ENCODE results near the gene MAGOH. TPM values are rescaled to one million over a fixed set of nuclear protein-coding genes. Genes with fewer than 3 reads are reported as not detected.

Gene MAGOH
- total and polyA plus RNA-seq, 7 donors: 15.9 to 103 (median 33.6) TPM

DNA sequence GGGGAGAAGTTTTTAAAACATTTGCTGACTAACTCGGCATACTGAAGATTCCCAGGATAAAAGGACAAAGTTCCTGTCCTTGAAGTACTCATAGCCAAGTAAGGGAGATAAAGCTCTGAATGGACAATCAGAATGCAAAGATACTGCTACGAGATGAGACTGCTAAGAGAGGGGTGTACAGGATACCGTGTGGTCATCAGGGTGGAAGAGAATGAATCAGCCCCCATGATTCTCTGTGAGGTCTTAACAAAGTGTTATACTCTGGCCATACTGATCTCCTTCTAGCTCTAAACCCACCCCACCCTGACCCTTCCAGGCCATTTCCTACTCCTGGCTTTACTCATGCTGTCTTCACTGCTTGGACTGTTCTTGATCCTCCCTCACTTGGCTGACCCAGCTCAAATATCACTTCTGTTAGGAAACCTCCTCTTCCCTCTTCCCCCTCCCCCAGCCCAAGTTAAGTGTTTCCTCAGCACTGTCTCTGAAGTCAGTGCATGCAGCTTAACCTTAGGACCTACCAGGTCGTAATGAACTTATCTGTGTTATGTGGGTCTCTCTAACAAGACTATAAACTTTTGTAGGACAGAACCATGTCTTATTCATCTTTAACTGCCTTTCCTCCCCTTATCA lies 15.8 kb upstream of the MAGOH start:
- Histone ChIP-seq H3K4me3 (no peak overlapping the region), H3K27ac (no peak overlapping the region), H3K4me1 (no peaks in the 10 kb centered on the region), H3K27me3 (ENCODE audit: insufficient read depth in 3 of 3, low read length in 2 of 3) (no peaks in the 10 kb centered on the region), H3K9me3 (no peaks in the 10 kb centered on the region), H3K36me3 (ENCODE audit: insufficient read depth in 1 of 2, low read depth in 1 of 2) (no peaks in the 10 kb centered on the region)
- intact Hi-C loops (cut with DNase I): no loop called here
- TF ChIP-seq, protein P1, sequence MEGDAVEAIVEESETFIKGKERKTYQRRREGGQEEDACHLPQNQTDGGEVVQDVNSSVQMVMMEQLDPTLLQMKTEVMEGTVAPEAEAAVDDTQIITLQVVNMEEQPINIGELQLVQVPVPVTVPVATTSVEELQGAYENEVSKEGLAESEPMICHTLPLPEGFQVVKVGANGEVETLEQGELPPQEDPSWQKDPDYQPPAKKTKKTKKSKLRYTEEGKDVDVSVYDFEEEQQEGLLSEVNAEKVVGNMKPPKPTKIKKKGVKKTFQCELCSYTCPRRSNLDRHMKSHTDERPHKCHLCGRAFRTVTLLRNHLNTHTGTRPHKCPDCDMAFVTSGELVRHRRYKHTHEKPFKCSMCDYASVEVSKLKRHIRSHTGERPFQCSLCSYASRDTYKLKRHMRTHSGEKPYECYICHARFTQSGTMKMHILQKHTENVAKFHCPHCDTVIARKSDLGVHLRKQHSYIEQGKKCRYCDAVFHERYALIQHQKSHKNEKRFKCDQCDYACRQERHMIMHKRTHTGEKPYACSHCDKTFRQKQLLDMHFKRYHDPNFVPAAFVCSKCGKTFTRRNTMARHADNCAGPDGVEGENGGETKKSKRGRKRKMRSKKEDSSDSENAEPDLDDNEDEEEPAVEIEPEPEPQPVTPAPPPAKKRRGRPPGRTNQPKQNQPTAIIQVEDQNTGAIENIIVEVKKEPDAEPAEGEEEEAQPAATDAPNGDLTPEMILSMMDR (IDR thresholded peaks at IDR 0.05): no peak
- no peak for DNase-seq
- ATAC-seq: no peak
- WGBS, 3 donors: 76 to 80% (median 78%) methylated on average over 4 of the region's 4 CpGs

DNA sequence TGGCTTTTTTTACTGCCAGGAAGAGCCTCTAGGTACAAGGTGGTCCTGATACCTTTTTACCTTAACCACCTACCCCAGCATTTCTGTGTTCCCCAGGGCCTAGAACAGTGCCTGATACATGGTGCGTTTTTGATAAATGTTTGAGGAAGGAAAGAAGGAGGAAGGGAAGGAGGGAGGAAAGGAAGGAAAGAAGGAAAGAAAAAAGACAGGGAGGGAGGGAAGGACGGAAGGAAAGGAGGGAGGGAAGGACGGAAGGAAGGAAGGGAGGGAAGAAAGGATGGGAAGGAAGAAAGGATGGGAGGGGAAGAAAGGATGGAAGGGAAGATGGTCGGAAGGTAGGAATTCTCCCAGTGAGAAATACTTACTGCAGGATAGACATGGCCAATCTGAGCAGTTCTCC lies 12.0 kb upstream of the MAGOH start:
- ATAC-seq: no peak
- no peak for DNase-seq
- 77 to 88% (median 86%) methylated on average over 4 of the region's 4 CpGs for WGBS, 3 donors
- TF ChIP-seq, protein P1 (IDR thresholded peaks at IDR 0.05): no peak
- Histone ChIP-seq H3K4me1 (no peaks in the 10 kb centered on the region), H3K4me3 (no peak overlapping the region), H3K9me3 (no peaks in the 10 kb centered on the region), H3K27me3 (ENCODE audit: insufficient read depth in 3 of 3, low read length in 2 of 3) (no peaks in the 10 kb centered on the region), H3K36me3 (ENCODE audit: insufficient read depth in 1 of 2, low read depth in 1 of 2) (no peaks in the 10 kb centered on the region), H3K27ac (no peak overlapping the region)
- intact Hi-C loops (cut with DNase I): no loop called here

- Histone ChIP-seq H3K27me3 (ENCODE audit: insufficient read depth in 3 of 3, low read length in 2 of 3) (peaks cover 0 to 6% (median 0%) of the 10 kb centered on the region in 3 donors), H3K27ac (no peak overlapping the region), H3K4me3 (no peak overlapping the region), H3K4me1 (no peaks in the 10 kb centered on the region), H3K36me3 (ENCODE audit: insufficient read depth in 1 of 2, low read depth in 1 of 2) (no peaks in the 10 kb centered on the region), H3K9me3 (no peaks in the 10 kb centered on the region)
- intact Hi-C loops (cut with DNase I): no loop called here
- no peak for DNase-seq
- WGBS, 3 donors: 34 to 48% (median 45%) methylated on average over 3 of the region's 3 CpGs
- TF ChIP-seq, protein P1 (IDR thresholded peaks at IDR 0.05): no peak
- ATAC-seq: no peak
Measured at GRCh38 chr1:53249706-53250105, 11.4 kb upstream of the MAGOH start.

- TF ChIP-seq, protein P1 (IDR thresholded peaks at IDR 0.05): no peak
- intact Hi-C loops (cut with DNase I): no loop called here
- H3K36me3 ChIP-seq (ENCODE audit: insufficient read depth in 1 of 2, low read depth in 1 of 2): no peaks in the 10 kb centered on the region
Measured at GRCh38 chr1:53246261-53247134, 8.2 kb upstream of the MAGOH start.

More at GRCh38 chr1:53246261-53247134, 8.2 kb upstream of the MAGOH start:
- ATAC-seq: no peak
- 78 to 93% (median 80%) methylated on average over 4 of the region's 4 CpGs for WGBS, 3 donors
- no peaks in the 10 kb centered on the region for H3K4me1 ChIP-seq
- no peaks in the 10 kb centered on the region for H3K9me3 ChIP-seq
- no peak overlapping the region for H3K4me3 ChIP-seq
- peaks cover 0 to 14% (median 0%) of the 10 kb centered on the region in 3 donors for H3K27me3 ChIP-seq (ENCODE audit: insufficient read depth in 3 of 3, low read length in 2 of 3)
- DNase-seq: no peak
- H3K27ac ChIP-seq: no peak overlapping the region
